IPS-20b (cell line): Measurements from ENCODE around the gene CFAP99.
A peak's percentile ranks its signal among the peaks of the same experiment; 100 is the strongest.

ENCODE experiments used
- H3K27ac ChIP-seq: one replicate; pipeline ENCODE4 v1.5.1; 2013; ENCODE audit warnings: low read length
- H3K27me3 ChIP-seq: 2 replicates; pipeline ENCODE4 v1.6.1; 2013; ENCODE audit warnings: mild to moderate bottlenecking, low read length, inconsistent platforms; ENCODE audit not compliant: insufficient read depth
- H3K36me3 ChIP-seq: 2 replicates; pipeline ENCODE4 v1.6.1; 2013; ENCODE audit warnings: low read depth, mild to moderate bottlenecking, inconsistent platforms, low read length, moderate library complexity; ENCODE audit not compliant: insufficient read depth
- H3K4me1 ChIP-seq: 2 replicates; pipeline ENCODE4 v1.6.1; 2013; ENCODE audit warnings: mild to moderate bottlenecking, control low read depth, inconsistent platforms, low read length, moderate library complexity; ENCODE audit not compliant: insufficient read depth
- H3K4me3 ChIP-seq: 2 replicates; pipeline ENCODE4 v1.5.1; 2013; ENCODE audit warnings: mild to moderate bottlenecking, low read length, inconsistent platforms
- H3K9ac ChIP-seq: 2 replicates; pipeline ENCODE4 v1.6.1; 2013; ENCODE audit warnings: low read depth, mild to moderate bottlenecking, inconsistent platforms, low read length, moderate library complexity
- H3K9me3 ChIP-seq: 2 replicates; pipeline ENCODE4 v1.6.1; 2013; ENCODE audit warnings: mild to moderate bottlenecking, low read depth, low read length, inconsistent platforms; ENCODE audit not compliant: insufficient read depth

Gene CFAP99

GRCh38 chr4:2413821-2414610 is 4.7 kb upstream of the CFAP99 start:
- no peak overlapping the region for H3K9ac ChIP-seq
- peaks cover 15% of the 10 kb centered on the region for H3K4me1 ChIP-seq
- H3K9me3 ChIP-seq, result no peaks in the 10 kb centered on the region
- no peaks in the 10 kb centered on the region for H3K36me3 ChIP-seq
- H3K4me3 ChIP-seq, result peak overlapping the region; percentile 60; the same call in 1 of the 2 replicates
- H3K27me3 ChIP-seq, result peaks cover 75% of the 10 kb centered on the region
- H3K27ac ChIP-seq, result no peak overlapping the region

- H3K4me3 ChIP-seq, result no peak overlapping the region
- H3K9ac ChIP-seq, result no peak overlapping the region
- H3K4me1 ChIP-seq, result peaks cover 15% of the 10 kb centered on the region
- no peaks in the 10 kb centered on the region for H3K9me3 ChIP-seq
- no peaks in the 10 kb centered on the region for H3K36me3 ChIP-seq
- peaks cover 87% of the 10 kb centered on the region for H3K27me3 ChIP-seq
- H3K27ac ChIP-seq, result no peak overlapping the region
These were observed 3.5 kb upstream of the CFAP99 start for GRCh38 chr4:2415213-2415612.

- Histone ChIP-seq H3K4me3 (peak overlapping the region; percentile 66), H3K27me3 (peaks cover 95% of the 10 kb centered on the region), H3K27ac (no peak overlapping the region)
These were observed 2.7 kb upstream of the CFAP99 start for GRCh38 chr4:2415881-2416563.

GRCh38 chr4:2416564-2417225 is 2.1 kb upstream of the CFAP99 start:
- peak overlapping the region; percentile 66 for H3K4me3 ChIP-seq

More at GRCh38 chr4:2415881-2416563, 2.7 kb upstream of the CFAP99 start:
- no peaks in the 10 kb centered on the region for H3K9me3 ChIP-seq
- no peak overlapping the region for H3K9ac ChIP-seq
- H3K4me1 ChIP-seq, result peaks cover 15% of the 10 kb centered on the region
- no peaks in the 10 kb centered on the region for H3K36me3 ChIP-seq

GRCh38 chr4:2417226-2417764 is 1.5 kb upstream of the CFAP99 start:
- Histone ChIP-seq H3K27ac (no peak overlapping the region), H3K36me3 (no peaks in the 10 kb centered on the region), H3K9ac (no peak overlapping the region), H3K4me1 (peaks cover 12% of the 10 kb centered on the region), H3K9me3 (no peaks in the 10 kb centered on the region), H3K4me3 (peak overlapping the region; percentile 66; the same call in 1 of the 2 replicates), H3K27me3 (peaks cover 95% of the 10 kb centered on the region)

More at GRCh38 chr4:2416564-2417225, 2.1 kb upstream of the CFAP99 start:
- Histone ChIP-seq H3K36me3 (no peaks in the 10 kb centered on the region), H3K27ac (no peak overlapping the region), H3K9ac (no peak overlapping the region), H3K4me1 (peaks cover 15% of the 10 kb centered on the region), H3K27me3 (peaks cover 95% of the 10 kb centered on the region), H3K9me3 (no peaks in the 10 kb centered on the region)

GRCh38 chr4:2417765-2418649 is 748 bp upstream of the CFAP99 start, which contains the start of gene ZFYVE28:
TSS of gene ZFYVE28 (minus strand) at chr4:2418645. CDS start at chr4:2418323, 322 bp downstream.
- Histone ChIP-seq H3K9ac (no peak within 1 kb of the TSS), H3K27ac (no peak within 1 kb of the TSS), H3K4me1 (peaks cover 8% of the 10 kb centered on the region; the same call in 1 of the 2 replicates), H3K36me3 (no peaks in the 10 kb centered on the region), H3K4me3 (peak within 1 kb of the TSS; percentile 60), H3K9me3 (no peaks in the 10 kb centered on the region), H3K27me3 (peaks cover 93% of the 10 kb centered on the region)

GRCh38 chr4:2419814-2420213 is 1.1 kb downstream of the CFAP99 start:
- Histone ChIP-seq H3K4me3 (no peak overlapping the region), H3K36me3 (no peaks in the 10 kb centered on the region), H3K27ac (no peak overlapping the region), H3K9me3 (no peaks in the 10 kb centered on the region), H3K9ac (no peak overlapping the region), H3K4me1 (peaks cover 8% of the 10 kb centered on the region; the same call in 1 of the 2 replicates), H3K27me3 (peaks cover 75% of the 10 kb centered on the region)

- Histone ChIP-seq H3K4me1 (peaks cover 5% of the 10 kb centered on the region; the same call in 1 of the 2 replicates), H3K9ac (no peak overlapping the region), H3K36me3 (no peaks in the 10 kb centered on the region), H3K27ac (no peak overlapping the region), H3K27me3 (peaks cover 54% of the 10 kb centered on the region), H3K4me3 (no peak overlapping the region), H3K9me3 (no peaks in the 10 kb centered on the region)
These were observed 3.2 kb downstream of the CFAP99 start for GRCh38 chr4:2421928-2422327.

- Histone ChIP-seq H3K9me3 (no peaks in the 10 kb centered on the region), H3K27ac (no peak overlapping the region), H3K9ac (no peak overlapping the region), H3K36me3 (no peaks in the 10 kb centered on the region), H3K27me3 (peaks cover 43% of the 10 kb centered on the region), H3K4me3 (no peak overlapping the region), H3K4me1 (peaks cover 5% of the 10 kb centered on the region; the same call in 1 of the 2 replicates)
These were observed 4.3 kb downstream of the CFAP99 start for GRCh38 chr4:2423066-2423465.

GRCh38 chr4:2423695-2424094 is 4.9 kb downstream of the CFAP99 start:
- no peaks in the 10 kb centered on the region for H3K9me3 ChIP-seq
- no peaks in the 10 kb centered on the region for H3K36me3 ChIP-seq
- no peak overlapping the region for H3K4me3 ChIP-seq
- H3K9ac ChIP-seq, result no peak overlapping the region
- H3K27me3 ChIP-seq, result peaks cover 41% of the 10 kb centered on the region
- no peak overlapping the region for H3K27ac ChIP-seq
- H3K4me1 ChIP-seq, result peaks cover 5% of the 10 kb centered on the region; the same call in 1 of the 2 replicates
